Neural cell (in vitro differentiated cells): ENCODE data around the gene USP20. TPM values are rescaled to one million over a fixed set of nuclear protein-coding genes. Genes with fewer than 3 reads are reported as not detected.

ENCODE experiments used
- H2AFZ ChIP-seq: fragments of 200-600, 300-800 bp; sonication (generic), shearing (Covaris generic); 2 replicates; pipeline ENCODE4 v1.6.0; 2014; ENCODE audit warnings: low read depth, mild to moderate bottlenecking, antibody characterized with exemption, low read length, moderate library complexity
- H3F3A ChIP-seq: fragments of 200-600 bp; shearing (Covaris generic); 2 replicates; pipeline ENCODE4 v1.6.1; 2016; ENCODE audit warnings: mild to moderate bottlenecking, moderate library complexity, mixed read lengths, antibody characterized with exemption, low read length; ENCODE audit not compliant: insufficient read depth, poor library complexity, severe bottlenecking
- H3K27ac ChIP-seq: fragments of 200-600, 300-800 bp; sonication (generic), shearing (Covaris generic); 2 replicates; pipeline ENCODE4 v1.5.1; 2014; ENCODE audit warnings: mild to moderate bottlenecking, low read length, moderate library complexity
- H3K27me3 ChIP-seq: fragments of 300-800, 200-600 bp; sonication (generic), shearing (Covaris generic); 2 replicates; pipeline ENCODE4 v1.6.0; 2014; ENCODE audit warnings: mild to moderate bottlenecking, low read depth, low read length, moderate library complexity; ENCODE audit not compliant: insufficient read depth
- H3K36me3 ChIP-seq: fragments of 300-800, 200-600 bp; sonication (generic), shearing (Covaris generic); 2 replicates; pipeline ENCODE4 v1.5.1; 2014; ENCODE audit warnings: mild to moderate bottlenecking, antibody characterized with exemption, low read length, moderate library complexity; ENCODE audit not compliant: insufficient read depth
- H3K4me2 ChIP-seq: fragments of 300-800, 200-600 bp; sonication (generic), shearing (Covaris generic); 2 replicates; pipeline ENCODE4 v1.6.0; 2014; ENCODE audit warnings: mild to moderate bottlenecking, low read length
- H3K4me3 ChIP-seq: fragments of 300-800, 200-600 bp; sonication (generic), shearing (Covaris generic); 2 replicates; pipeline ENCODE4 v1.5.1; 2014; ENCODE audit warnings: mild to moderate bottlenecking, low read length, moderate library complexity
- H3K79me2 ChIP-seq: fragments of 200-600 bp; shearing (Covaris generic); replicated peaks from 2 replicates; pipeline ENCODE4 v1.6.0; 2014; ENCODE audit warnings: mild to moderate bottlenecking, low read length, moderate library complexity; ENCODE audit not compliant: insufficient read depth
- H3K9ac ChIP-seq: fragments of 300-800, 200-600 bp; sonication (generic), shearing (Covaris generic); 2 replicates; pipeline ENCODE4 v1.6.1; 2016; ENCODE audit warnings: mild to moderate bottlenecking, low read length, mixed read lengths
- H3K9me2 ChIP-seq: fragments of 200-600 bp; shearing (Covaris generic); 2 replicates; pipeline ENCODE4 v1.6.1; 2016; ENCODE audit warnings: mild to moderate bottlenecking, low read length, mixed read lengths; ENCODE audit not compliant: insufficient read depth
- H3K9me3 ChIP-seq: fragments of 200-600, 300-800 bp; sonication (generic), shearing (Covaris generic); 2 replicates; pipeline ENCODE4 v1.6.1; 2016; ENCODE audit warnings: mild to moderate bottlenecking, mixed run types, low read length, moderate library complexity, mixed read lengths
- H4K20me1 ChIP-seq: fragments of 200-600 bp; shearing (Covaris generic); 2 replicates; pipeline ENCODE4 v1.6.1; 2016; ENCODE audit warnings: mild to moderate bottlenecking, mixed run types; ENCODE audit not compliant: insufficient read depth
- CTCF ChIP-seq: fragments of 450-650 bp; IDR thresholded peaks from 2 replicates; pipeline ENCODE4 v1.5.1; 2014; ENCODE audit warnings: antibody characterized with exemption, mild to moderate bottlenecking, moderate library complexity; ENCODE audit not compliant: poor library complexity, severe bottlenecking
- EP300 ChIP-seq: fragments of 450-650 bp; conservative IDR thresholded peaks from 2 replicates; pipeline ENCODE4 v1.6.1; 2014; ENCODE audit warnings: antibody characterized with exemption, mild to moderate bottlenecking, moderate library complexity; ENCODE audit not compliant: poor library complexity, severe bottlenecking
- EZH2 ChIP-seq: fragments of 200-600, 300-800 bp; shearing (Covaris generic), sonication (generic); IDR thresholded peaks from 2 replicates; pipeline ENCODE4 v1.6.1; 2014; ENCODE audit warnings: antibody characterized with exemption, low read length, borderline replicate concordance, mild to moderate bottlenecking; ENCODE audit not compliant: insufficient read depth, poor library complexity, severe bottlenecking
- MXI1 ChIP-seq: fragments of 450-650 bp; conservative IDR thresholded peaks from 2 replicates; pipeline ENCODE4 v1.6.1; 2014; ENCODE audit warnings: antibody characterized with exemption, mild to moderate bottlenecking; ENCODE audit not compliant: poor library complexity, severe bottlenecking
- POLR2AphosphoS5 ChIP-seq: IDR thresholded peaks from 2 replicates; pipeline ENCODE4 v1.6.1; 2012
- RAD21 ChIP-seq: fragments of 450-650 bp; conservative IDR thresholded peaks from 2 replicates; pipeline ENCODE4 v1.6.1; 2014; ENCODE audit warnings: antibody characterized with exemption, mild to moderate bottlenecking, moderate library complexity
- REST ChIP-seq: IDR thresholded peaks from 2 replicates; pipeline ENCODE4 v1.6.1; 2012; ENCODE audit warnings: borderline replicate concordance
- SMC3 ChIP-seq: fragments of 450-650 bp; conservative IDR thresholded peaks from 2 replicates; pipeline ENCODE4 v1.6.1; 2014; ENCODE audit warnings: antibody characterized with exemption, mild to moderate bottlenecking, moderate library complexity; ENCODE audit not compliant: poor library complexity
- TAF1 ChIP-seq: IDR thresholded peaks from 2 replicates; pipeline ENCODE4 v1.6.1; 2012; ENCODE audit warnings: low read depth
- polyA plus RNA-seq: library from polyadenylated mRNA; depleted of rRNA; stranded (reverse); fragments of >200 nt; gene quantifications from 2 replicates; pipeline ENCODE4 v1.2.3, GENCODE V29; 2014

The USP20 gene
- polyA plus RNA-seq, 1 donor from 2014 or later = 39.8 TPM

- Histone ChIP-seq H3K9ac (no peak overlapping the region), H4K20me1 (no peaks in the 10 kb centered on the region), H3K4me2 (no peak overlapping the region), H3F3A (no peaks in the 10 kb centered on the region), H3K27ac (no peak overlapping the region), H2AFZ (no peak overlapping the region), H3K79me2 (no peaks in the 10 kb centered on the region), H3K9me3 (no peaks in the 10 kb centered on the region), H3K36me3 (no peaks in the 10 kb centered on the region), H3K9me2 (no peaks in the 10 kb centered on the region), H3K4me3 (no peak overlapping the region), H3K27me3 (no peaks in the 10 kb centered on the region)
- no peak for TF ChIP-seq EZH2
- TF ChIP-seq EP300 = no peak
- no peak for TF ChIP-seq MXI1
- no peak for TF ChIP-seq TAF1
- TF ChIP-seq RAD21 = no peak
- no peak for TF ChIP-seq SMC3
- TF ChIP-seq POLR2AphosphoS5 = no peak
- no peak for TF ChIP-seq REST
- no peak for TF ChIP-seq CTCF
Measured at GRCh38 chr9:129909851-129910250, 74.6 kb downstream of the USP20 start.

- Histone ChIP-seq H2AFZ (no peak overlapping the region), H3K9me2 (no peaks in the 10 kb centered on the region), H4K20me1 (no peaks in the 10 kb centered on the region), H3K36me3 (no peaks in the 10 kb centered on the region), H3K4me3 (no peak overlapping the region), H3K9me3 (no peaks in the 10 kb centered on the region), H3K4me2 (no peak overlapping the region), H3K79me2 (no peaks in the 10 kb centered on the region), H3F3A (no peaks in the 10 kb centered on the region), H3K27ac (no peak overlapping the region), H3K27me3 (no peaks in the 10 kb centered on the region), H3K9ac (no peak overlapping the region)
- TF ChIP-seq CTCF = no peak
- TF ChIP-seq POLR2AphosphoS5 = no peak
- no peak for TF ChIP-seq TAF1
- TF ChIP-seq SMC3 = no peak
- TF ChIP-seq RAD21 = no peak
- TF ChIP-seq EZH2 = no peak
- no peak for TF ChIP-seq REST
- no peak for TF ChIP-seq EP300
- no peak for TF ChIP-seq MXI1
Measured at GRCh38 chr9:129910628-129911567, 75.6 kb downstream of the USP20 start.
